IMR-90 (cell line): ENCODE measurements around the gene C13orf46. TPM values are rescaled to one million over a fixed set of nuclear protein-coding genes. Genes with fewer than 3 reads are reported as not detected.
"Not testable (repeated sequence)": the region's sequence is repeated elsewhere in the genome, so short reads cannot be mapped to it uniquely, and the experiment has no call there.

Experiments
- ATAC-seq: fragments of 200-7000 bp; cut with Tn5 transposase; 2 replicates; pipeline ENCODE4 v1.9.1; 2020; ENCODE audit warnings: low read depth, mild to moderate bottlenecking, moderate library complexity
- BruUV-seq: library from RNA; stranded (reverse); fragments of 400-500 nt; replicated peaks from 2 replicates; lab custom pipeline; 2021; lab: Mats Ljungman, UMichigan
- CTCF ChIA-PET: fragments of 300-600 bp; formaldehyde crosslinking; extraction: SDS; loops from one replicate; lab custom pipeline; 2021; ENCODE audit warnings: antibody characterized with exemption; lab: Yijun Ruan, JAX
- POLR2A ChIA-PET: fragments of 300-600 bp; sonication (Branson Sonifier 250); formaldehyde crosslinking; loops from one replicate; lab custom pipeline; 2022; ENCODE audit warnings: antibody characterized with exemption; ENCODE audit not compliant: unreplicated experiment; lab: Charles Lee
- DNase-seq: peaks from one replicate; pipeline ENCODE4 v3.0.0; 2013
- H2AFZ ChIP-seq: replicated peaks from 2 replicates; pipeline ENCODE3; 2013; ENCODE audit warnings: low read length, mild to moderate bottlenecking; ENCODE audit not compliant: poor library complexity
- H2AK5ac ChIP-seq: 2 replicates; pipeline ENCODE4 v1.6.1; 2013; ENCODE audit warnings: low read depth, low read length, inconsistent platforms
- H2AK9ac ChIP-seq: replicated peaks from 2 replicates; pipeline ENCODE3; 2013; ENCODE audit warnings: mild to moderate bottlenecking, low read depth, low read length, moderate library complexity; ENCODE audit not compliant: poor library complexity
- H2BK120ac ChIP-seq: 2 replicates; pipeline ENCODE4 v1.6.1; 2013; ENCODE audit warnings: low read depth, low read length, inconsistent platforms
- H2BK15ac ChIP-seq: 3 replicates; pipeline ENCODE4 v1.6.1; 2013; ENCODE audit warnings: low read depth, low read length, inconsistent platforms
- H2BK20ac ChIP-seq: 2 replicates; pipeline ENCODE4 v1.6.1; 2013; ENCODE audit warnings: low read depth, mild to moderate bottlenecking, inconsistent platforms, low read length, moderate library complexity
- H2BK5ac ChIP-seq: 2 replicates; pipeline ENCODE4 v1.6.1; 2013; ENCODE audit warnings: mild to moderate bottlenecking, low read depth, low read length, inconsistent platforms; ENCODE audit not compliant: poor library complexity, severe bottlenecking
- H3K14ac ChIP-seq: replicated peaks from 2 replicates; pipeline ENCODE4 v1.6.1; 2013; ENCODE audit warnings: low read depth, low read length, inconsistent platforms
- H3K18ac ChIP-seq: 2 replicates; pipeline ENCODE4 v1.6.1; 2013; ENCODE audit warnings: low read depth, low read length, control low read depth
- H3K23ac ChIP-seq: 2 replicates; pipeline ENCODE4 v1.6.1; 2013; ENCODE audit warnings: low read depth, low read length, inconsistent platforms
- H3K27ac ChIP-seq: 2 replicates; pipeline ENCODE4 v1.5.1; 2013; ENCODE audit warnings: mild to moderate bottlenecking, control low read depth, low read length; ENCODE audit not compliant: insufficient read depth
- H3K27me3 ChIP-seq: 2 replicates; pipeline ENCODE4 v1.6.1; 2013; ENCODE audit warnings: low read length; ENCODE audit not compliant: control insufficient read depth, insufficient read depth
- H3K36me3 ChIP-seq: 2 replicates; pipeline ENCODE4 v1.6.1; 2013; ENCODE audit warnings: low read length, mixed read lengths; ENCODE audit not compliant: control insufficient read depth, insufficient read depth
- H3K4ac ChIP-seq: 2 replicates; pipeline ENCODE4 v1.6.1; 2013; ENCODE audit warnings: low read depth, low read length, inconsistent platforms
- H3K4me1 ChIP-seq: 2 replicates; pipeline ENCODE4 v1.6.1; 2013; ENCODE audit warnings: low read length, mixed read lengths; ENCODE audit not compliant: control insufficient read depth, insufficient read depth
- H3K4me2 ChIP-seq: 2 replicates; pipeline ENCODE4 v1.6.1; 2013; ENCODE audit warnings: low read depth, mild to moderate bottlenecking, control low read depth, low read length, moderate library complexity
- H3K4me3 ChIP-seq: 2 replicates; pipeline ENCODE4 v1.5.1; 2013; ENCODE audit warnings: low read depth, mild to moderate bottlenecking, control low read depth, low read length, moderate library complexity; ENCODE audit not compliant: insufficient read depth
- H3K56ac ChIP-seq: 2 replicates; pipeline ENCODE4 v1.6.1; 2013; ENCODE audit warnings: low read length, inconsistent platforms; ENCODE audit not compliant: insufficient read depth; ENCODE audit errors: extremely low read depth
- H3K79me1 ChIP-seq, 2 experiments: 2 replicates each; pipeline ENCODE4 v1.6.1; 2013; ENCODE audit warnings: low read length in 2 of 2, inconsistent platforms in 1 of 2, low read depth in 1 of 2
- H3K9ac ChIP-seq: 2 replicates; pipeline ENCODE4 v1.6.1; 2013; ENCODE audit warnings: low read depth, low read length, control low read depth
- H3K9me1 ChIP-seq: 2 replicates; pipeline ENCODE4 v1.6.1; 2013; ENCODE audit warnings: low read length, inconsistent platforms; ENCODE audit not compliant: insufficient read depth
- H3K9me3 ChIP-seq: 2 replicates; pipeline ENCODE4 v1.6.1; 2013; ENCODE audit warnings: low read length; ENCODE audit not compliant: control insufficient read depth, insufficient read depth
- H4K20me1 ChIP-seq: 2 replicates; pipeline ENCODE4 v1.6.1; 2013; ENCODE audit warnings: low read length, inconsistent platforms; ENCODE audit not compliant: insufficient read depth
- H4K5ac ChIP-seq: 2 replicates; pipeline ENCODE4 v1.6.1; 2013; ENCODE audit warnings: mild to moderate bottlenecking, low read depth, low read length, control low read depth
- H4K8ac ChIP-seq, 2 experiments: 2 replicates each; pipeline ENCODE4 v1.6.1; 2013; ENCODE audit warnings: low read depth in 2 of 2, low read length in 2 of 2, control low read depth in 1 of 2, inconsistent platforms in 1 of 2
- H4K91ac ChIP-seq: 2 replicates; pipeline ENCODE4 v1.6.1; 2013; ENCODE audit warnings: low read depth, low read length, inconsistent platforms; ENCODE audit not compliant: insufficient read depth
- MXI1 ChIP-seq: IDR thresholded peaks from 2 replicates; pipeline ENCODE4 v1.6.1; 2012; ENCODE audit warnings: low read depth, mild to moderate bottlenecking, low read length, moderate library complexity, borderline replicate concordance
- WGBS, 2 experiments: methylation state at CpG; one replicate each; pipeline versions ENCODE4 v1.1.5 to v1.1.7; 2013; ENCODE audit warnings: missing lambda C conversion rate in 2 of 2; ENCODE audit not compliant: insufficient read length in 1 of 2; ENCODE audit errors: extremely low coverage in 2 of 2; 5-methylcytosine and 5-hydroxymethylcytosine counted together
- dilution Hi-C: fragments of 300-500 bp; cut with HindIII; formaldehyde crosslinking; loops from one replicate; pipeline ENCODE4 v1.14.3; 2018; ENCODE audit warnings: low sequenced_read_pairs; ENCODE audit not compliant: unreplicated experiment
- in situ Hi-C: fragments of 300-500 bp; cut with MboI; formaldehyde crosslinking; loops from 3 replicates; pipeline ENCODE4 v1.14.3; 2019; ENCODE audit warnings: low sequenced_read_pairs, inconsistent platforms, mixed read lengths
- intact Hi-C: fragments of 100-400 bp; cut with micrococcal nuclease; formaldehyde crosslinking; loops from 2 replicates; pipeline ENCODE4 v1.10.0; 2022
- polyA plus RNA-seq, 3 experiments: library from polyadenylated mRNA; depleted of rRNA; stranded (reverse); fragments of >200 nt; gene quantifications; 2 replicates each; pipeline ENCODE4 v1.2.3, GENCODE V29; 2012; ENCODE audit warnings: low replicate concordance in 1 of 3
- total RNA-seq: library from RNA; depleted of rRNA; stranded (reverse); fragments of >200 nt; gene quantifications from 2 replicates; pipeline ENCODE4 v1.2.3, GENCODE V29; 2012

C13orf46 gene
- total and polyA plus RNA-seq, 2 of the 4 experiments (the other 2 are of a cell fraction): under 0.01 to 2.1 TPM

DNA sequence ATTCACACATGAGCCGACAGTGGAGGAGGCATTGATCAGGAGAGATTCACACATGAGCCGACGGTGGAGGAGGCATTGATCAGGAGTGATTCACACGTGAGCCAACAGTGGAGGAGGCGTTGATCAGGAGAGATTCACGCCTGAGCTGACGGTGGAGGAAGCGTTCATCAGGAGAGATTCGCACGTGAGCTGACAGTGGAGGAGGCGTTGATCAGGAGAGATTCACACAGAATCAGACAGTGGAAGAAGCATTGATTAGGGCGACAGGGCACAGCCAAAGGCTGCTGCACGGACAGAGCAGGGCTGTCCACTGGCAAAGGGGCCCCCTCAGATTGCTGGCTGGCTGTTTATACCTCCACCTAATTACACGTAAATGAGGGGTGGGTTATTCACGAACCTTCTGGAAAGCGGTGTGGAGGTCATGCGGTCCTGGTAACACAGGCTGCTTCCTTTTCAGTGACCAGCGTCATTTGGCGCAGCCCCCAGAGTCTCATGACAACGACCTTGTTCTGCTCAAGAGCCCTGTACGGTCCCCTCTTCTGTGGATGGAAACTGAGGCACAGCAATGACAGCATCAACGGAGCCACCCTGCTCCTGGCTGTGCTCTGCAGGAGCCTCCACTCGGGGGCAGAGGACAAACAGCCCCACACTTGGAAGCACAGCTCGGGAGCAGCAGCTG lies 59.4 kb downstream of the C13orf46 start (continued):
- TF ChIP-seq MXI1: no peak

DNA sequence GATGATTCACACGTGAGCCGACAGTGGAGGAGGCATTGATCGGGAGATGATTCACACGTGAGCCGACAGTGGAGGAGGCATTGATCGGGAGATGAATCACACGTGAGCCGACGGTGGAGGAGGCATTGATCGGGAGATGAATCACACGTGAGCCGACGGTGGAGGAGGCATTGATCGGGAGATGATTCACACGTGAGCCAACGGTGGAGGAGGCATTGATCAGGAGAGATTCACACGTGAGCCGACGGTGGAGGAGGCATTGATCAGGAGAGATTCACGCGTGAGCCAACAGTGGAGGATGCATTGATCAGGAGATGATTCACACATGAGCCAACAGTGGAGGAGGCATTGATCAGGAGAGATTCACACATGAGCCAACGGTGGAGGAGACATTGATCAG lies 60.0 kb downstream of the C13orf46 start:
- peak overlapping the region; percentile 44 for H4K91ac ChIP-seq
- CTCF ChIA-PET, DNase-seq, POLR2A ChIA-PET, H3K27ac ChIP-seq, dilution Hi-C loops, H3K4me2 ChIP-seq, BruUV-seq, H3K9me3 ChIP-seq, H2AFZ ChIP-seq, intact Hi-C loops, H3K27me3 ChIP-seq, H3K23ac ChIP-seq, H3K4me3 ChIP-seq, in situ Hi-C loops, H3K36me3 ChIP-seq, H3K56ac ChIP-seq, H4K5ac ChIP-seq, ATAC-seq, H3K9ac ChIP-seq, H2AK9ac ChIP-seq, H4K20me1 ChIP-seq: not testable (repeated sequence)
- peak overlapping the region in 1 of 2 experiments; percentile 18; a peak in 1 of 4 replicates for H4K8ac ChIP-seq
- H3K79me1 ChIP-seq: peaks cover 0 to 34% of the 10 kb centered on the region in 2 experiments; a peak in 2 of 4 replicates
- H2BK20ac ChIP-seq: peak overlapping the region; percentile 94
- H3K18ac ChIP-seq: peak overlapping the region; percentile 9; the same call in 1 of the 2 replicates
- peak overlapping the region; percentile 87; the same call in 2 of the 3 replicates for H2BK15ac ChIP-seq
- H2AK5ac ChIP-seq: peak overlapping the region; percentile 72
- peaks cover 19% of the 10 kb centered on the region for H3K9me1 ChIP-seq
- H3K14ac ChIP-seq: peak overlapping the region; percentile 89
- H3K4ac ChIP-seq: peak overlapping the region; percentile 85
- WGBS, 2 experiments: 89% methylated on average over 9 of the region's 22 CpGs; no CpG with 5 or more reads in 1 of the 2 experiments
- peak overlapping the region; percentile 13 for H2BK5ac ChIP-seq
- peaks cover 11% of the 10 kb centered on the region for H3K4me1 ChIP-seq
- H2BK120ac ChIP-seq: peak overlapping the region; percentile 76
